ENCODE results near the gene TAL2. TPM values are rescaled to one million over a fixed set of nuclear protein-coding genes. Genes with fewer than 3 reads are reported as not detected.

TAL2 gene
- total and polyA plus RNA-seq, 2 donors (not counting 1 experiment from before 2014, with no cell fraction given) = 0.37 to 7.0 TPM

DNA sequence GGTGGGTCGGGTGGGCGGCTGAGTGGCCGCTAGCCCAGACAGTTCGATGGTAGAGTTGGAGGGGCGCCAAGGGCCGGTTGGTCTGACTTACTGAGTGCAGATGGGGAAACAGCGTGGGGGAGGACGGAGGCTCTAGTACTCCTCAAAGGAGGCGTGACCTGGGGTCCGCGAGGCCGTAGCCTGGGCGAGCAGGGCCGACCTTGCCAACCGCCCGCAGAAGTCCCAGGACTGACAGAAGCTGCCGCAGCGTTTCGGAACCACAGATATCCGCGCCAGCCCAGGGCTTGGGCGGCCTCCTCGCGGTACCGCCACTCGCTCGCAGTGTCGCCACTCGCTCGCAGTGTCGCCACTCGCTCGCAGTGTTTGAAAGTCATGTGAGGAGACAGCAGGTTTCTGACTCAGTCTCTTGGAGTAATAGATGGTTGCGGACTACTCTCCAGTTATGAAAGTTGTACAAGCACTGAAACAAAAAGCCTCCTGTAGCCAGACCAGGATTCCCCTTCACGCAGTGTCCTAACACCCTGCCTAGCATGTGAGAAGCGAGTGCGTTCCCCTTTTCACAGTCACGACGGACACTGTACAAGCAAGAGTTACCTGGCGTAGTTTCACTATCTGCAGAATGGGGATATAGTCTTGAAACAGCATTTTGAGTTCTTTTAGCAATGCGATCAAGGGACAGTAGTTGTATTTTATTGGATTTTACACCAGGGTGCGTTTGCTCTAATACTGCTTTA lies 32.8 kb downstream of the TAL2 start:
- Histone ChIP-seq H3K27ac (ENCODE audit: low read length in 2 of 2) (peak overlapping the region; percentile 58 to 77), H3K9me3 (ENCODE audit: control extremely low read depth in 1 of 3, control insufficient read depth in 2 of 3, insufficient read depth in 1 of 3, low read length in 2 of 3) (no peaks in the 10 kb centered on the region), H3K4me3 (ENCODE audit: control extremely low read depth in 1 of 5, extremely low read depth in 1 of 5, insufficient read depth in 1 of 5, low read depth in 2 of 5, low read length in 4 of 5) (peak overlapping the region; percentile 73 to 93 (median 82)), H3K9ac (ENCODE audit: low read length) (peak overlapping the region; percentile 81), H3K79me2 (ENCODE audit: control insufficient read depth, insufficient read depth, low read length) (peaks cover 39% of the 10 kb centered on the region), H3K4me1 (ENCODE audit: control insufficient read depth in 2 of 2, insufficient read depth in 2 of 2, low read length in 2 of 2) (peaks cover 17 to 18% of the 10 kb centered on the region in 2 donors), H2AFZ (ENCODE audit: insufficient read depth, low read depth, low read length, poor library complexity, severe bottlenecking) (peak overlapping the region; percentile 90), H3K27me3 (replicated peaks in 1 of 4; ENCODE audit: control extremely low read depth in 1 of 4, control insufficient read depth in 3 of 4, insufficient read depth in 4 of 4, low read length in 3 of 4) (peaks cover 0 to 11% (median 7%) of the 10 kb centered on the region in 4 experiments), H3K4me2 (replicated peaks; ENCODE audit: low read depth, low read length, poor library complexity, severe bottlenecking) (peak overlapping the region; percentile 88), H3K36me3 (replicated peaks in 1 of 2; ENCODE audit: control extremely low read depth in 1 of 2, control insufficient read depth in 1 of 2, extremely low read depth in 1 of 2, insufficient read depth in 2 of 2, low read length in 1 of 2) (no peaks in the 10 kb centered on the region), H4K20me1 (ENCODE audit: control insufficient read depth, insufficient read depth, low read length, poor library complexity, severe bottlenecking) (peaks cover 6% of the 10 kb centered on the region)
- intact Hi-C loops (cut with micrococcal nuclease) = loop anchor here (1.0 to 10.0 kb wide), 8 partner anchors 24 to 948 kb away; partner anchors contain the start of genes ABCA1, FSD1L, NIPSNAP3A and SLC44A1
- ChIA-PET POLR2A (interaction anchor here (2.0 kb wide), 1 partner anchor 38 kb away, joined by 6 read pairs; no protein-coding TSS in a partner anchor), CTCF (interaction anchor here (0.9 to 3.3 kb wide), 4 partner anchors 11 to 86 kb away, joined by 3 to 20 read pairs (median 13); no protein-coding TSS in a partner anchor)
- DNase-seq = peak; percentile 80
- Mint-ChIP-seq H3K27me3 (peaks cover 20% of the 10 kb centered on the region), H3K4me1 (peaks cover 21% of the 10 kb centered on the region), H3K9me3 (ENCODE audit: insufficient read depth) (no peaks in the 10 kb centered on the region), H3K27ac (peak overlapping the region; percentile 92), H3K4me3 (peak overlapping the region; percentile 95)
- WGBS (ENCODE audit: insufficient coverage) = under 1% methylated on average over 34 of the region's 42 CpGs
- ATAC-seq (ENCODE audit: low read depth) = peak; percentile 64
- TF ChIP-seq CTCF (IDR thresholded peaks at IDR 0.05) (no peak), EZH2 (IDR thresholded peaks at IDR 0.05; ENCODE audit: borderline replicate concordance, insufficient read depth, low read depth, low read length, poor library complexity, severe bottlenecking) (no peak)

All from B cell (primary cell).